Measurements from ENCODE around the gene FRRS1.

Gene FRRS1

DNA sequence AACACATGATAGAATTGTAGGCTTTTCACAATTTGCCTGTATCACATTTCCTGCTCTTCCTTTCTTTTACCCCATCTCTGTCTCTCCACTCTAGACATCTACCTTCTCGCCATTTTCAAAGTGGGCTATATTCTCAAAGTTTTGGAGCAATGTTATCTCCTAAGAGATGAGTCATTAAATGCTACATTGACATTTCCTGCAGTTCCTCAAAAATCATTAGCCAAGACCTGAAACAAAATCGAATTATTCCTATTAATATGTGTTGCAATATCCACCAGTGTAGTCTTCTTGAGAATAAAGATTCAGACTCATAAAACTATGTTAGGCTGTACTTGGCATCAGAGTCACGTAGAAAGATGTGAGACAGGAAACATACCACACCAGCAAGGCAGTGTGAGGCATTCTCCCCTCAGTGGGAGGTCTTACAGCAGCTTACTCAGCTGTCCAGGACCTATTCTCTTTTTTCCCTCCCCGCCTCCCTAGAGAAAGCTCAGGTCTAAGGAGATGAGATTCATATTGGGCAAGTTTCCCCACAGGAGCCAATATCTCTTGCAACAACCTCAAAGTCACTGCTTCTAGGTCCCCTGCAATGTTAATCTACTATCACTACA lies 38.8 kb downstream of the FRRS1 start:
- no peak for DNase-seq

DNA sequence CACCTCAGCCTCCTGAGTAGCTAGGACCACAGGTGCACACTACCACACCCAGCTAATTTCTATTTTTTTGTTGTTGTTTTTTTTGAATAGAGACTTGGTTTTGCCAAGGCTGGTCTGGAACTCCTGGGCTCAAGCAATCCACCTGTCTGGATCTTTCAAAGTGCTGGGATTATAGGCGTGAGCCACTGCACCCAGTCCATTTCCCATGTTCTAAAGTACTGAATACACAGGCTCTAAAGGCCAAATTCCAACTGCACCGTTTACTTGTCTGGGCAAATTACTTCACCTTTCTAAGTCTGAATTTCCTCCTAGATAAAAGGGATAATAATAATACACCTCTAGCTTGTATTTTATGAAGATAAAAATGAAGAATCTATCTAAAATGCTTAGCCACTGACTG lies 39.6 kb downstream of the FRRS1 start:
- no peak for DNase-seq

DNA sequence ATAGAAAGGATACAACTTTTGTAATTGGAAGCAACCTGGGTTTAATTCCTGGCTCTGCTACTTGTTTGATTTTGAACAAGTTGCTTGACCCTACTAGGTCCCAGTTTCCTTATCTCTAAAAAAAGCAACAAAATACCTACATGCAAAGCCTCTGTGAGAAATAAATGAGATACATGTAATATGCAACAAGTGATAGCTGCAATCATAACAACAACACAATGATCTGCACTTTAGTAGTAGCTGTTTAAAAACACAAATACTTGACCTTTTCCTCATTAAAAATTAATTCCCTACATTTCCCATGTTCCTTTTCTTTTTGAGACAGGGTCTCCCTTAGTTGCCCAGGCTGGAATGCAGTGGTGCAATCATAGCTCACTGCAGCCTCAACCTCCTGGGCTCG lies 40.0 kb downstream of the FRRS1 start:
- DNase-seq: no peak

DNA sequence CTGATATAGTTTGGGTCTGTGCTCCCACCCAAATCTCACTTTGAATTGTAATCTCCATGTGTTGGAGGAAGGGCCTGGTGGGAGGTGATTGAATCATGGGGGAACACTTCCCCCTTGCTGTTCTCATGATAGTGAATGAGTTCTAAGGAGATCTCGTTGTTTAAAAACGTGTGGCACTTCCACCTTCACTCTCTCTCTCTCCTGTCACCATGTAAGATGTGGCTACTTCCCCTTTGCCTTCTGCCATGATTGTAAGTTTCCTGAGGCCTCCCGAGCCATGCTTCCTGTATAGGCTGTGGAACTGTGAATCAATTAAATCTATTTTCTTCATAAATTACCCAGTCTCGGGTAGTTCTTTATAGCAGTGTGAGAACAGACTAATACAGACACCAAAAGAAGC lies 40.4 kb downstream of the FRRS1 start:
- no peak for DNase-seq

DNA sequence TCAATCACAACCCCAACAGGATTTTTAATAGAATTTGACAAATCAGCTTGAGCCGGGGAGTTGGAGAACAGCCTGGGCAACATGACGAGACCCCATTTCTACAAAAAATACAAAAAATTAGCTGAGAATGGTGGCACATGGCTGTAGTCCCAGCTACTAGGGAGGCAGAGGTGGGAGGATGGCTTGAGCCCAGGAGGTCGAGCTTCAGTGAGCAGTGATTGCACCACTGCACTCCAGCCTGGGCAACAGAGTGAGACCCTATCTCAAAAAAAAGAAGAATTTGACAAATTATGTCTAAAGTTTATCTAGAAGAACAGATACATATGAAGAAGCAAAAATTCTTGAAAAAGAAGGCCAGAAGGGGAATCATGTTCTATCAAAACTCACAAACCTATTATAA lies 43.2 kb downstream of the FRRS1 start:
- DNase-seq: no peak

DNA sequence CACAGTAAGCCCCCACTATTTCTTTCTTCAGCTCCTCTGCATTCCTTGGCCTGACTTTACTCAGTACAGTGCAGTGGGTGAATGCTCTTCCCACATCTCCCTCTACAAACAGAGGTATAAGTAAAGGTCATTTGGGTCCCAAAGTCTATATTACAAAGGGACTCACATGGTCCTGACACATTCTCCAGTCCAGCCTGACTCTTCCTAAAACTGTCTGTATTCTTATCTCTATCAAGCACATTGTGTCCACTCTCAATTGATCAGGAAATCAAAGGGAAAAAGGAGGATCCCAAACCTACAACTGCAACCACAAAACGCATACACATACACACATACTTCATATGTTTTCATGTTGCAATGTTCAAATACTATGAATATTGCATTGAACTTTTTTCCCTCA lies 49.4 kb downstream of the FRRS1 start:
- no peak for DNase-seq

DNA sequence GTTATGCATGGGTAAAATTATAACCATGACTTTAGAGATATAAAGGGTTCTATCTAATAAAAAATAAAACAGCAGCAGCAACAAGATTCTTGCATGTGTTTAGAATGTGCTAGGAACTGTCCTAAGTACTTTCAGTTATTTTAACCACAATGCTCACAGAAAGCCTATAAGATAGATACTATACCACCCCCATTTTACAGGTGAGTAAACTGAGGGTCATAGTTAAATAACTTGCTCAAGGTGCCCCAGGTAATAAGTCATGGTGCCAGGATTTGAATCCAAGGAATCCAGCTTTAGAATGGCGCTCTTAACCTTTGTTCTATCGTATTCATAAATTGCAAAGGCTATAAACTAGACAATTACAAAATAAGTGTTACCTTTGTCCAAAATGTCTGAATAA lies 53.4 kb downstream of the FRRS1 start:
- DNase-seq: no peak

DNA sequence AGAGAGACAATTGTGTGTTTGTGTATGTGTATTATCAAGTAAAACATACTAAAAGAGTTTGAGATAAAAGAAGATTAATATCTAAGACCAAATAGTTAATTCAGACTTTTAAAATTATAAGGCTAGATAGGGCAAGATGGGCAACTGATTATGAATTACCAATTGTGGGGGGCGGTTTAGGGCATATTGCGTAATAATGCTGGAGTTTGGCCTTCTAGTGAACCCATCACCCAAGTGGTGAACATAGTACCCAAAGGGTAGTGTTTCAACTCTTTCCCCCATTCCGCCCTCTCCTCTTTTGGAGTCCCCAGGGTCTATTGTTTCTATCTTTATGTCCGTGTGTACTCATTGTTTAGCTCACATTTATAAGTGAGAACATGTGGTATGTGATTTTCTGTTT lies 55.4 kb downstream of the FRRS1 start:
- no peak for DNase-seq

DNA sequence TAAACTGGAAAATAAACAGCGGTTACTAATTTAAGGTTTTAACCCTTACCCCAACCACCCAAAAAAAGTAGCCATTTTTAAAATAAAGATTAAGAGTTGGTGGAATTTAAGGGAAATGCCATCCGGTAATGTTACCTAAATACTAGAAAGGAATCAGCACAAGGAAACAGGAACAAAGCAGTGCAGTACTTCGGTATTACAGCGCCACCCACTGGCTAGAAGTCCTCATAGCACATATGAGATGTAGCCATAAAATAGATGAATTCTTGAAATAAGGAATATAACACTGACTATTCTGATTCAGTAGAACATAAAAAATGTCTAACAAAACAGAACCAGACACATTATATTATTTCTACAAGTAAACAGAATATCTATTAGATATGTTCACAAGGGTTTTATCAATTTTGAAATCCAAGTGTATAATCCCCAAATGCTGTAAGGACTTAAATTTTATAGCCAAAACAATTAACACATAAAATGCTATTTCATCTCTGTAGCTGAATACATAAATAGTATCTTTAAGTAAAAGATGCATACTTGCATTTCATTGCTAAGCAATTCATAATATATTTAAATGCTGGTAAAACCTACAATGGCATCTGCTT lies 58.8 kb downstream of the FRRS1 start:
- peak; percentile 72 for DNase-seq

DNA sequence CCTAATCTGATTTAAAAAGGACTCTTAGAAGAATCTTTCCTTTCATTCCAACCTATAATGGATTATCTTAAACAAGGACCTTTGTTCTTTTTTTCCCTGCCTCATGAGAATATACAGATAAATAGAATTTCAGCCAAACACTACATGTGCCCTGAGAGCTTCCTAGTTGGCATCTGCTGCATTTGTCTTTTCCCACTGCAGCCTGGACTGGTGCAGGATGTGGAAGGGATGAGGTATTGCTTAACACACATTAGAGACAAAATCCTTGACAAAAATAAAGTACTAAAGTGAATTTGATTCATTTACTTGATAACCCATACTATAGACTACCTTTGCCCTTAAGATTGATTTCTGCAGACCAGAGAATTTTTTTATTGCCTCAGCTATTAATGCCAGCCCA lies 61.0 kb downstream of the FRRS1 start:
- no peak for DNase-seq

DNA sequence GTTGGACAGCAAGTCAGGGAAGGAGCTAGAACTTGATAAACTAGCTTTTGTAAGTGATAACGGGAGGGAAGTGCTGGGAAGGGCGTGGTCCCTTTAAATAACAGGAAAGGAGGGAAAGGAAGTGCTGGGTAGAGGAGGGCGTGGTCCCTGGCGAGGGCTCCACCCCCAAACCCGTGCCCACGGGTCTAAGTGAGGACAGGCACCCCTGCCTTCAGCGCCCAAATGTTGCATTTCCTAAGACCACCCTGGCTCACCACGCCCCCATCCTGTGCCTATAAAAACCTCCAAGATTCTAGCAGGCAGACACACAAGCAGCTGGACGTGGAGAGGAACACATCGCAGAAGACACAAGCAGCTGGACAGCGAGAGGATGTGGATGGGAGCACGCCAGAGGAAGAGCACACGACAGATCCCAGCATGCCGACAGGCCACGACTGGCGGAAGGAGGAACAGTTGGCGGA lies 62.0 kb downstream of the FRRS1 start:
- DNase-seq: no peak

DNA sequence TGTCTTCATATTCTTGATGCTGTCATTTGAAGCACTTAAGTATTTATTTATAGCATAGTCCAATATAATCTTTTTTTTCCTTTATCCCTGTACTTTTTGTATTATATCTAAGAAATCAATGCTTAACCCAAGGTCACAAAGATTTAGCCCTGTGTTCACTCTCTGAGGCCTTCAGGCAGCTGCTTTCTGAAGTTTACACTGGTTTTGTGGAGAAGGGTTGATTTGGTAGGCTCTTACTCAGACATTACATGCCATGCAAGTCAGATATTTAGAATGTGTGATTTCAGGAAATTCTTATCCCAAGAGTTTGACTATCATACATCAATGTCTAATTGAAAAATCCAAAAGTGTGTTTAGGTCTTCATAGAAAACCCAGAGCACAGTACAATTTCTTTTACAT lies 64.2 kb downstream of the FRRS1 start:
- no peak for DNase-seq

DNA sequence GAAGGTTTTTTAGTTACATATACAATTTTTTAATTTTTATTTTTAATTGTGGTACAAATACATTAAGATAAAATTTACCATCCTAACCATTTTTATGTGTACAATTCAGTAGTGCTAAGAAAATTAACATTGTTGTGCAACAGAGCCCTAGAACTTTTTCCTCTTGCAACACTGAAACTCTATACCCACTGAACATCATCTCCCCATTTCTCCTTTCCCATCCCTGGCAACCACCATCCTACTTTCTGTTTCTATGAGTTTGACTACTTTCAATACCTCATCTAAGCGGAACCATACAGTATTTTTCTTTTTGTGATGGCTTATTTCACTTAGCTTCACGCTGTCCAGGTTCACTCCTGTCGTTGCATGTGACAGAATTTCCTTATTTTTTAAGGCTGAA lies 66.4 kb downstream of the FRRS1 start:
- no peak for DNase-seq

DNA sequence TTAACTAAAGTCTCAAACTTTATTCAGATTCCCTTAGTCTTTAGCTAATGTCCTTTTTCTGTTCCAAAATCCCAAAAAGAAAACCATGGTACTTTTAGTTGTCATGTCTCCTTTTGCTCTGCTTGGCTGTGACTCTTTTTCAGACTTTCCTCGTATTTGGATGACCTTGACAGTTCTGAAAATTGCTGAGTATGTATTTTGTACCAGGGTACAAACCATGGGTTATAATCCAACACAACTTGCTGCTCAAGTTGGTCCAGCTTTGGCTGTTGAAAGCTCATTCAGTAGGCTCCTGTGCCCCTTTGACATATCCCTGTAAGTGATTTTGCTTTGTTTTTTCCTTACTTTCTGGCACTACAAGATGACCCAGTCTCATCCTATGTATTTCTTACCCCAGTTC lies 68.9 kb downstream of the FRRS1 start:
- DNase-seq: no peak

DNA sequence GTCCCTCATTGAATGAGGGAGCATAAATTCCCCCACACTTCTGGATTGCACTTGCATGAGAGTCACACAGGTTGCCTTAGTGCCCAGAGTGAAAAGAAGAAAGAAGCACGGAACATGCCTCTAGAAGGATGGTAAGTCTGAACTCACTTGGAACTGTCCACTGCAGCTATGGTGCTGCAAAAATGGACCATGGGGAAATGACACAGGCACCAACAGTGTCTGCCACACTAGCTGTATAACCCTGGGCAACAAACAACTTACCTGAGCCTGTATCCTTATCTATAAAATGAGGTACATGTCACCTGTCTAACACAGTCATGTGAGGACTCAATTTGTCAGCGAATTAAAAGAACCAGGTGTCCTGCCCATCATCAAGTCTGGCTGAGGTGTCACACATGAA lies 69.8 kb downstream of the FRRS1 start:
- no peak for DNase-seq

DNA sequence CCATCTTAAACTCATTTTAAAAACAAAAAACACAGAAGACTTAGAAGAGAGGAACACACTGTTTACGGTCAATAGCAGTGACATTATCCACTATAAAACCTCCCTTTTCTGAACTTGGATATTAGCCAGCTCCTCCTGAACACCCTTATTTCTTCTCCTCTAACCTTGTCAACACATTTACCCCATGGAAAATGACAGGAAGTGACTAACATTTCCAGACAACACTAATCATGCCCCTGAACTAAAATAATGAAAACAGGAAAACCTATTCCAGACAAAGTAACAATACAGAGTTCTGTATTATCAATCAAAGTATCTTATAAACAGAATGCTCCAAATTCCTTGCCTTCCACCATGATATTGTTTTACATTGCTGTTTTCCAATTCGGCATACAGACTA lies 75.3 kb downstream of the FRRS1 start:
- DNase-seq: no peak

DNA sequence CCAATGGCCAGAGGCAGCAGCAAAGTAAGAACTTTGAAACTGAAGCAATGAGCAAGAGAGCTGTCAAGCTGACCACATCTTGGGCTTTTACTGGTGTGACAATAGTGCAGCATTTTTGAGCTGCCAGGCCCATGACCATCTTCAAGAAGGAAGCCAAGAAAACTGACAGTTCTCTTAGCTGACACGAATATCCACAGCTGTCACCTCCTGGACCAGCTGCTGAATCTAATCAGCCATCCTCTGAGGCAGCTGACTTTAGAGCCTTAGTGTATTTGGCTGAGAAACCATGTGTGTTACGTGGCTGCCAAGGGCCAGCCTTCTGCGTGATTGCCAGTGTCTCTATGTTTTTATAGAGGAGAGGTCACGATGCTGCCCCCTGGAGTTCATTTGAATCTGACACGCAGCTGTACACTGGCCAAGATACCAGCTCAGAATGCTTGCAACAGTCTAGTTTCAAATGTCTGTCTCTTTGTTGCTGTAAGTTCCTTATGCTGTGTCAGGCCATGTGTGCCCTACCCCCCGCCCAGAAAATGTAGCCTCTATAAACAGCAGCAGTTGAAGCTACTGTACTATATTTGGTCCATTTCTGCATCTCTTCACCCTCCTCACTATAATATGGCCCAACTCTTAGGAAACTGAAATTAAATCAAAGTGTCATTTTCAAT lies 80.8 kb downstream of the FRRS1 start:
- peak; percentile 65 for DNase-seq

DNA sequence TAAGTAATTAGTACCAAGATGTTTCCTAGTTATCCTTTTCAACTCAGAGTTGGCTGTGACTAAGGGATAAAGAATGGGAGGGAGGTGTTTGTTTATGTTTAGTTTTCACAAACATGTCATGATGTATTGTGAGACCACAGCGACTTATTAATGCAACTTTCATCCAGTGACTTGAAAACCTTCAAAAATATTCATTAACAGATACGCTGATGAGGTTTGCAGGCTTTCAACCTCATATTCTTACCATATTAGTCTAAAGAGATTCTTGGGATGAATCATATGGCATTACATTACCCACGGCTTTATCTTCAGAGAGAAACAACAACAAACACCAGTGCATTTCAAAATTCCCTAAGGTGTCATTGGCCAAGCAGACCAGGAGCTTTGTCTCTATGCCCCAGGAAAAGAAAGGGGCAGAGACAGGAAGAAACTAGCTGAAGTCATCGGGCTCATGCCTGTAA lies 84.1 kb downstream of the FRRS1 start:
- DNase-seq: no peak

DNA sequence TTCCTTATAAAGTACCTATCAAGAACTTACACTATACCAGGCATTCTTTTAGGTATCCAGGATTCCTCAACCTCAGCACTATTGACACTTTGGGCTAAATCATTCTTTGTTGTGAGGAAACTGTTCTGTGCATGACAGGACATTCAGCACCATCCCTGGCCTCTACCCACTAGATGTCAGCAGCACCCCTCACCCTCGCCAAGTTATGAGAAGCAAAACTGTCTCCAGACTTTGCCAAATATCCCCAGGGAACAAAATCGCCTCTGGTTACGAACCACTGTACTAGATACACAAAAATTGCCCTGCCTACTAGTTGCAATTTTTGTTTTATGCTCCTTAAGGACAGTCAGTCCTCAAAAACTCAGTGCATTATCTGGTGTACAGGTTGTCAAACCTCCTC lies 84.9 kb downstream of the FRRS1 start:
- no peak for DNase-seq

DNA sequence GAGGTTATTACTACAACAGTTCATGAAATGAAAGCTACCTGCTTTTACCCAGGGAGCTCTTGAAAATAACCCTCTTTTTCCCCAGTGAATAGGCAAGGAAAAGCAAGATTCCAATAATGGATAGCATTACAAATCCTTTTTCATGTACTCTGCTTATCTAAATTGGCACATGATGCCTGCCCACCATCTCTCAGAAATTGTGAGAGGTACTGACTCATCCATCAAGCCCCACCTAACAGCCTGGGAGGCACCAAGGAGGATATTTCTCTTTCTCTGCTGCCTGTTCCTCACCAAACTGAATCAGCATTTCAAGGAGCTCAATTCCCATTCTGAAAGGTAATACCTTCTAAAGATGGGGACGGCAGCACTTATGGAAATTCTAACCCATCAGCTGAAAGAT lies 86.2 kb downstream of the FRRS1 start:
- no peak for DNase-seq

DNA sequence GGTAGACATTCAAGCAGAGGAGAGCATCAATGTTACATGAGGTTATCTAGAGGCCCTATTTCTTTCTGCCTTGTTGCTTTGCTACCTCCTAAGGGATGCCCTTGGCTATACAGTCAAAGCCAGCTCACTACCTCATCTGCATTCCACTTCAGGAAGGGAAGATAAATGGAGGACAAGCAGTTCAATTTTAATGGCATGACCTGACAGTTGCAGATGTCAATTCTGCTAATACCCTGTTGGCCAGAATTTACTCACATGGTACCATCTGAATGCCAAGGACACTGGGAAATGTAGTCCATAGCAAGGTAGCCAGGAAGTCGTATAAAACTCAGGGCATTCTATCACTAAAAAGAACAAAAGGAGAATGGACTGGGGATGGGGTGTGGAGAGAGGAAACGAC lies 89.0 kb downstream of the FRRS1 start:
- DNase-seq: no peak

DNA sequence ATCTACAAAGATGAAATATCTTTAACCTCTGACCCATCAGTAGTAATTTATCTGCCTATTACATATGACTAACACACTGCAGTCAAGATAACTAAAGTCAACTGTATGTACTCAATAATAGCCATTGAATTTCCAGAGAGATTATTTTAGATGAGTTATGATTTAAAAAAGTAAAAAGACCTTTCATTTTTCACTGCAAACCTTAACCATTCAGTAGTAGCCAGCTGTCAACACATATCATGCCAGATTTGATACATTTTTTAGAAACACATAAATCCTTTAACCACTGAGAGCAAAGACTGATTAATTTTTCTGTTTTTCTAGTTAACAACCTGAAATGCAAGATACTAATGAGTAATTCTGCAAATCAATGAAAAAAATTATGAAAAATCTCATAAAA lies 89.6 kb downstream of the FRRS1 start:
- no peak for DNase-seq

DNA sequence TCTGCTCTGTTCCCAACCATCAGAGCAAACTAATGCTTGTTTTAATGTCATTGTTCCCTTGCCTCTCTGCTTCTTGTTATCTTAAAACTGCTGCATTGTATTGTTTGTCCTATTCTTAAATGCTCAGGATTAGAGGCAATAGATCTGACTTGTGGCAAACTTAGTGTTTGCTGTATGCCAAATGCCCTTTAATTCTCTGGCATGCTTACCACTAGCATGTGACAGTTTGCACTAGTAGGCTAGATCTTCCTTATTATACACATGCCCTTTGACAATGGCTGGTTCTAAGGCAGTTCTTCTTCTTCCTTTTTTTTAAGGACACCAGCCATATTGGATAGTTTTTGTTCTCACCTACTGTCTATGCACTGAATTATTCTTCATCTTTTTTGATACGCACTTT lies 90.4 kb downstream of the FRRS1 start:
- DNase-seq: no peak

DNA sequence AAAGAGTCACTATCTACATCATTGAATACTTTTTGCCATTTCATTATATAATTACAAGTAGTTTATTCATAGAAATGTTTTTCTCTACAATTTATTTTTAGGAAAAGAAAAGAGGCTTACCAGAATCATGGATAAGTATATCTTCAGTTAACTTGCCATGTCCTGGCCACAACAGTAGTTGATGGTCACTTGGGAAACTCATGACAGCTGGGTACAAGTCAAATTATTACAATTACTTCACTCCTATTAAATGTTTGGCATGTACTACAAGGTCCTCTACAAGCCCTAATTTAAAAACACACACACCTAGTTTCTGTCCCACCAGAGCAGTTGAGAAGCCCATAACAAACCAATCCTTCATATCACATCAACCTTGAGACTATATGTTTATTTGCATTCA lies 91.1 kb downstream of the FRRS1 start:
- DNase-seq: no peak

Data from activated CD4-positive, alpha-beta T cell treated with anti-CD3 and anti-CD28 coated beads, Interleukin-2, Interleukin-6, amounts not matched to agents 100 ng/mL and 50 ng/mL, durations not matched to agents 16 hours and 8 hours (primary cell).